K562 (cell line): Measurements from ENCODE around the gene ARHGDIA.

Experiments
- CBX3 ChIP-seq, 2 experiments: IDR thresholded peaks; 1 replicate in 1 of 2; 2 replicates in 1 of 2; pipeline ENCODE4 v1.6.1; 2012; ENCODE audit warnings: inconsistent platforms in 2 of 2, low read length in 2 of 2, borderline replicate concordance in 1 of 2, control low read depth in 1 of 2
- CBX5 ChIP-seq: IDR thresholded peaks from 2 replicates; pipeline ENCODE4 v1.6.1; 2014; ENCODE audit warnings: low read depth, borderline replicate concordance
- CCNT2 ChIP-seq: IDR thresholded peaks from 2 replicates; pipeline ENCODE4 v1.6.1; 2011; ENCODE audit warnings: borderline replicate concordance, low read depth, mild to moderate bottlenecking, moderate library complexity, mixed read lengths, low read length; ENCODE audit not compliant: insufficient read length; ENCODE audit errors: extremely low read depth
- PATZ1 ChIP-seq: fragments of 250-450 bp; sonication (Bioruptor Pico); IDR thresholded peaks from 2 replicates; pipeline ENCODE4 v1.5.0; 2020; ENCODE audit warnings: mild to moderate bottlenecking, borderline replicate concordance
- PHF20 ChIP-seq: fragments of 450-650 bp; IDR thresholded peaks from 2 replicates; pipeline ENCODE4 v1.6.1; 2018; ENCODE audit not compliant: partially characterized antibody
- SIRT6 ChIP-seq: IDR thresholded peaks from one replicate; pipeline ENCODE4 v1.6.1; 2012; ENCODE audit warnings: low read depth, mild to moderate bottlenecking, control low read depth, inconsistent platforms, low read length, moderate library complexity
- YY1 ChIP-seq, 3 experiments: IDR thresholded peaks; 2 replicates each; pipeline ENCODE4 v1.6.1; 2011; ENCODE audit warnings: low read length in 2 of 3, mild to moderate bottlenecking in 2 of 3, moderate library complexity in 2 of 3, borderline replicate concordance in 1 of 3, control low read depth in 1 of 3, low read depth in 1 of 3; ENCODE audit not compliant: insufficient read depth in 3 of 3, insufficient replicate concordance in 2 of 3, control insufficient read depth in 1 of 3, insufficient read length in 1 of 3; ENCODE audit errors: extremely low read depth in 1 of 3
- ZNF253 ChIP-seq: fragments of 250-450 bp; sonication (Bioruptor Pico); conservative IDR thresholded peaks from 2 replicates; pipeline ENCODE4 v1.6.1; 2021; ENCODE audit warnings: mild to moderate bottlenecking
- ZNF280B ChIP-seq: fragments of 250-450 bp; sonication (Bioruptor Pico); IDR thresholded peaks from 2 replicates; pipeline ENCODE4 v1.5.1; 2021; ENCODE audit warnings: mild to moderate bottlenecking
- ZNF584 ChIP-seq: fragments of 200-800 bp; sonication (Bioruptor generic); IDR thresholded peaks from 2 replicates; pipeline ENCODE4 v1.6.1; 2016; ENCODE audit warnings: low read depth, mild to moderate bottlenecking, missing genetic modification characterization, missing compliant biosample characterization
- TF ChIP-seq, protein P1 (sequence below): sonication (generic); formaldehyde crosslinking; IDR thresholded peaks from 2 replicates; pipeline ENCODE4 v1.8.1; 2023; ENCODE audit warnings: mild to moderate bottlenecking, missing genetic modification reagents

DNA sequence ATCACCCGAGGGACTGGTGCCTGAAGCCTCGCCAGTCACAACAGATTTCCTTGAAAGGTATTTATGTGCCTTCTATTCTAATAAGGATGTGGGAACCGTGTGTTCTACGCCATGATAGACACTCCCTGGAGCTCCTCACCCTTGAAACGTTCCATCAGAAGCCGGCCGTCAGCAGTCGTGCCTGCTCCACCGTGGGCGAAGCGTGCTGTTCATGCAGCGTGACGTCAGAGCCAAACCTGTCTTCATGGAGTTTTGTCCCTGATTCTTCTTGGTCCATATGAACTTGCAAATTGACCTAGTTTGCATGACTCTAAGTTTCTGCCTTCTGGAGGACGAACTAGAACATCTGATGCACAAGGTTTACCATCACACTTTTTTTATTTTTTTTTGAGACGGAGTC, 31.8 kb downstream of the ARHGDIA start:
- no peak for TF ChIP-seq SIRT6
- no peak for TF ChIP-seq CBX3 (IDR thresholded peaks at IDR 0.05; ENCODE audit: borderline replicate concordance in 1 of 2, low read length in 2 of 2)
- TF ChIP-seq, protein P1, sequence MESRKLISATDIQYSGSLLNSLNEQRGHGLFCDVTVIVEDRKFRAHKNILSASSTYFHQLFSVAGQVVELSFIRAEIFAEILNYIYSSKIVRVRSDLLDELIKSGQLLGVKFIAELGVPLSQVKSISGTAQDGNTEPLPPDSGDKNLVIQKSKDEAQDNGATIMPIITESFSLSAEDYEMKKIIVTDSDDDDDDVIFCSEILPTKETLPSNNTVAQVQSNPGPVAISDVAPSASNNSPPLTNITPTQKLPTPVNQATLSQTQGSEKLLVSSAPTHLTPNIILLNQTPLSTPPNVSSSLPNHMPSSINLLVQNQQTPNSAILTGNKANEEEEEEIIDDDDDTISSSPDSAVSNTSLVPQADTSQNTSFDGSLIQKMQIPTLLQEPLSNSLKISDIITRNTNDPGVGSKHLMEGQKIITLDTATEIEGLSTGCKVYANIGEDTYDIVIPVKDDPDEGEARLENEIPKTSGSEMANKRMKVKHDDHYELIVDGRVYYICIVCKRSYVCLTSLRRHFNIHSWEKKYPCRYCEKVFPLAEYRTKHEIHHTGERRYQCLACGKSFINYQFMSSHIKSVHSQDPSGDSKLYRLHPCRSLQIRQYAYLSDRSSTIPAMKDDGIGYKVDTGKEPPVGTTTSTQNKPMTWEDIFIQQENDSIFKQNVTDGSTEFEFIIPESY (CRISPR knock-in tag), result no peak
- TF ChIP-seq PATZ1 (CRISPR knock-in tag), result no peak
- no peak for TF ChIP-seq ZNF253 (CRISPR knock-in tag)
- no peak for TF ChIP-seq YY1 (IDR thresholded peaks at IDR 0.05; ENCODE audit: borderline replicate concordance in 1 of 3, control insufficient read depth in 1 of 3, extremely low read depth in 1 of 3, insufficient read depth in 3 of 3, insufficient read length in 1 of 3, insufficient replicate concordance in 2 of 3, low read depth in 1 of 3, low read length in 2 of 3)
- no peak for TF ChIP-seq CCNT2
- no peak for TF ChIP-seq PHF20
- no peak for TF ChIP-seq ZNF280B (CRISPR knock-in tag)
- no peak for TF ChIP-seq CBX5
- no peak for TF ChIP-seq ZNF584 (CRISPR knock-in tag)
